Stimulated activated CD4-positive, alpha-beta T cell treated with anti-CD3 and anti-CD28 coated beads, Interleukin-1b, Interleukin-23, amount 100 ng/mL, for 4 hours (primary cell): ENCODE results near the gene CSNK1D.
A peak's percentile ranks its signal among the peaks of the same experiment; 100 is the strongest.

ENCODE experiments used
- DNase-seq, 2 donors: peaks; one replicate each; pipeline ENCODE4 v3.0.0-alpha.2; 2020; ENCODE audit warnings: low read depth in 2 of 2

The CSNK1D gene

GRCh38 chr17:82240506-82241182, 32.9 kb downstream of the CSNK1D start:
- no peak for DNase-seq

- no peak for DNase-seq
Observed at GRCh38 chr17:82239926-82240505, 33.5 kb downstream of the CSNK1D start.

- no peak for DNase-seq
Observed at GRCh38 chr17:82239401-82239925, 34.0 kb downstream of the CSNK1D start.

DNA sequence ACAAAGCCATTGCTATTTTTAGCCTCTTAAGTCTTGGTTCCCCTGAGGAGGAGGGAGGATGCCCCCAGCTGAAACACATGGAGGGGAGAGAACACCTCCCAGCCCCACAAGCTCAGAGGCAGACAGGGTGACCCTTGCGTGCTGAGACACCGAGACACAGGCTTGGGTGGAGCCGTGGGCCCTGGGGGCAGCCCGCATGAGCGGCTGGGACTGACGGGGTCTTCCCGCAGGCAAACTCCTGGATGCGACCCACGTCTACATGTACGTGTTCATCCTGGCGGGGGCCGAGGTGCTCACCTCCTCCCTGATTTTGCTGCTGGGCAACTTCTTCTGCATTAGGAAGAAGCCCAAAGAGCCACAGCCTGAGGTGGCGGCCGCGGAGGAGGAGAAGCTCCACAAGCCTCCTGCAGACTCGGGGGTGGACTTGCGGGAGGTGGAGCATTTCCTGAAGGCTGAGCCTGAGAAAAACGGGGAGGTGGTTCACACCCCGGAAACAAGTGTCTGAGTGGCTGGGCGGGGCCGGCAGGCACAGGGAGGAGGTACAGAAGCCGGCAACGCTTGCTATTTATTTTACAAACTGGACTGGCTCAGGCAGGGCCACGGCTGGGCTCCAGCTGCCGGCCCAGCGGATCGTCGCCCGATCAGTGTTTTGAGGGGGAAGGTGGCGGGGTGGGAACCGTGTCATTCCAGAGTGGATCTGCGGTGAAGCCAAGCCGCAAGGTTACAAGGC, 34.9 kb downstream of the CSNK1D start:
- peak; percentile 50 to 51 for DNase-seq

- no peak for DNase-seq
Observed at GRCh38 chr17:82237746-82238471, 35.6 kb downstream of the CSNK1D start.

DNA sequence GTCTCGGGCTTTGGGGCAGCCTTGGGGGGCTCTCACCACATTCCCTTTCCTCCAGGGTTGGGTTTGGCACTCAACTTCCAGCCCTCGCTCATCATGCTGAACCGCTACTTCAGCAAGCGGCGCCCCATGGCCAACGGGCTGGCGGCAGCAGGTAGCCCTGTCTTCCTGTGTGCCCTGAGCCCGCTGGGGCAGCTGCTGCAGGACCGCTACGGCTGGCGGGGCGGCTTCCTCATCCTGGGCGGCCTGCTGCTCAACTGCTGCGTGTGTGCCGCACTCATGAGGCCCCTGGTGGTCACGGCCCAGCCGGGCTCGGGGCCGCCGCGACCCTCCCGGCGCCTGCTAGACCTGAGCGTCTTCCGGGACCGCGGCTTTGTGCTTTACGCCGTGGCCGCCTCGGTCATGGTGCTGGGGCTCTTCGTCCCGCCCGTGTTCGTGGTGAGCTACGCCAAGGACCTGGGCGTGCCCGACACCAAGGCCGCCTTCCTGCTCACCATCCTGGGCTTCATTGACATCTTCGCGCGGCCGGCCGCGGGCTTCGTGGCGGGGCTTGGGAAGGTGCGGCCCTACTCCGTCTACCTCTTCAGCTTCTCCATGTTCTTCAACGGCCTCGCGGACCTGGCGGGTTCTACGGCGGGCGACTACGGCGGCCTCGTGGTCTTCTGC, 36.3 kb downstream of the CSNK1D start:
- DNase-seq: no peak

GRCh38 chr17:82236142-82236971, 37.1 kb downstream of the CSNK1D start:
- peak; percentile 66 to 70 for DNase-seq

- DNase-seq: no peak
Observed at GRCh38 chr17:82235775-82236141, 37.7 kb downstream of the CSNK1D start.

DNA sequence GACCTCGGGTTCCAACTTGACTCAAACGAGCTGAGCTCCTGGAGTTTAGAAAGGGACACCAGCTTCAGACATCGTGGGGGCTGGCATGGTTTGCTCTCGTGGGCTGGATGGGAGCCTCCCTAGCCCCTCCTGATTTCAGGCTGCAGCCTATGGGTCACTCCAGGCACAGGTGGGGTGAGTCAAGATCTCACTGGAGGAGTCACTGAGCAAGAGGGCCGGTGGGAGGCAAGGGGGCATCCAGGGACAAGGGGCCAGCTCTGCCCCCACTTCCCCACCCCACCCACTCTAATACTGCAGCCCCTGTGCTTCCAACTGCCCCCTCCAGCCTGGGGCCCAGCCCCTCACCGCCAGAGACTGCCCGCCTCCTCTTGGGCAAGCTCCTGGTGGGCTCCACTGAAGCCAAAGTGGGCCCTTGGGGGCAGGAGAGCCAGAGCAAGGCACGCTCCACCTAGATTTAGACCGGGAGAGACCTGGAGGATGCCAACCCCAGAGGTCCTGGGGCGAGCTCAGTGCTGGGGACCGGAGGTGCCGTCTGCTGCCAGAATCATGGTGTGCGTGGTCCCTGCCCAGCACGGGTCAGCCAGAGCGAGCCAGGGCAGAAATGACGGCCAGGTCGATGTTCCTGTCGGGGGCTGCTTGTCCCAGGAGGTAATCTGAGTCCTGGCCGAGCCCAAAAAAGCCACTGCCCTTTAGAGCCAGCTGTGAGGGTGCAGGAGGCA, 38.3 kb downstream of the CSNK1D start:
- DNase-seq: no peak

- no peak for DNase-seq
Observed at GRCh38 chr17:82234211-82235055, 39.1 kb downstream of the CSNK1D start.

DNA sequence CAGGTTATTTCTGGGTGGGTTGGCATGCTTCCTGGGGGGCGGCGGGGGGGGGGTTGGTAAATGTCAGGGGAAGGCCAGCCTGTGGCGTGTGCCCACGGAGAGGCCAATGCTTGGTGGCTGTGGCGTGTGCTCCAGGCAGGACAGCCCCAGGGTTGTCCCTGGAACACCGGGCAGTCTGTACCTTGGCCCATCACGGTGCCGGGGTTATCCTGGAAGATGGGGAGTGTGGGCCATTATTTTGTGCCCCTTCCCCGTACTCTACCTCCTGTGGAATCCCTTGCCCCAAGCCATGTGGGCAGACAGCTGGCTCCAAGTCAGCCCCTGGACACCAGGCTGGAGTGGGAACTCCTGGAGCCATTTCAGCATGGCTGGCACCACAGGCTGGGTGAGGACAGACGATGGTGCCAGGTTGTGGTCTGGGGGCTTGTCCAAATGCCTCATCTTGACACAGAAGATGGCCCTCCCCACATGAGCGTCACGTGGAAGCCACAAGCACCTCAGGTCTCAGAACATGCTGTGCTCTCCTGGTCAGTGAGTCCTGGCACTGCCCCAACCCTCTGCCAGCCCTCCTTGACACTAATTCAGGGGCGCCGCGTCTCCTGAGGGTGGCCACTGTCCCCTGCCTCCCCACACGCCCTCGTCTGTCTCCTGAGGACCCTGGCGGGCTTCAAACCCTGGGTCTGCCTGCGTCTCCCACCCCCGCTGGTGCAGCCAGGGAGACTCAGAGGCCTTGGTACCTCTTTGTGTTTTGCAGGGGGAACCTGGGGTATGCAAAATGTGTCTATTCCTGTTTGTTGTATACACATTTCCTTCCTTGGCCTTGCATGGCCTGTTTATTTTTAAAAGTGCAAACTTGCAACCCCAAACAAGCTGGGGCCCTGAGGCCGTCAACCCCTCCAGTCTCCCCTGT, 40.4 kb downstream of the CSNK1D start:
- DNase-seq: no peak

GRCh38 chr17:82232322-82232820, 41.1 kb downstream of the CSNK1D start:
- no peak for DNase-seq

- DNase-seq: no peak
Observed at GRCh38 chr17:82231562-82232321, 41.8 kb downstream of the CSNK1D start.

- DNase-seq: no peak
Observed at GRCh38 chr17:82231312-82231561, 42.3 kb downstream of the CSNK1D start.

- no peak for DNase-seq
Observed at GRCh38 chr17:82230609-82231311, 42.7 kb downstream of the CSNK1D start.

DNA sequence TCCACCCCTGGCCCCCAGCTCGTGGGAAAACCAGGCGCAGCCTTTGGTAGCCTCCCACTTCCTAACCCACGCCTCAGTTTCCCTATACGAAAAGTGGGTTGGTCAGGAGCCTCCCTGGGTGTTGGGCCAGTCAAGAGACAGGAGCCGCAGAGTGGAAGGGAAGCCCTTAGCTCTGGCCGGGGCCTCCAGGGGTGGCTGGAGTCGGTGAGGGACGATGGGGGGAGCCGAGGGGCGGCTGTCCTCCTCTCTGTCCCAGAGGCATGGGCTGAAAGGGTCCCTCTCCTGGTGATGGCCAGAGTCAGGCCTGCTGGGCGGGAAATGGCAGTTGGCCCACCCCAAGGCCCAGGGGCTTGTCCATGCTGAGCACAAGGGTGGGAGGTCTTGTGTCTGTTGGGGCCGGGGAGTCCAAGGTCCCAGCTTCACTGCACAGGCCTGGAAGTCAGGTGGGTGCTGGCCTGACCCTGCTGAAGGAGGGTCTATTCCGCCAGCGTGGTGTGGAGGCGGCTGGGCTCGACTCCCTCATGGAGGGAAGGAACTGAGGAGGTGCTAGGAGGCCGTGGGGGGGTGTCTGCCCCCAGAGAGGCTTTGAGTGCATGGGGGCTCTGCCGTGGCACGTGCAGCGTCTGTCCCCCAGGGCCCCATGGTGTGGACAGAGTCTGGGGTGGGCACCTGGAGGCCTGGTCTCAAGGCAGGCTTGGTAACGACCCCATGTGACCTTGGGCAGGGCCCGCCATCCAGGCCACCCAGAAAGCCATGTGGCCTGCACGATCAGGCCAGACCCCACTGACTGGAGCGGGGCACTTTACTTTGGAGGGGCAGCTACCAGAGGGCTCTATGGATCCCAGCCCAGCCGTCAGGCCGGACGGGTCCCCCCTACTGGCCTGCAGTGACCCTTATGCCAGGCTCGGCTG, 43.5 kb downstream of the CSNK1D start:
- DNase-seq: no peak
